ENCODE data around the gene HNRNPA3.

DNA sequence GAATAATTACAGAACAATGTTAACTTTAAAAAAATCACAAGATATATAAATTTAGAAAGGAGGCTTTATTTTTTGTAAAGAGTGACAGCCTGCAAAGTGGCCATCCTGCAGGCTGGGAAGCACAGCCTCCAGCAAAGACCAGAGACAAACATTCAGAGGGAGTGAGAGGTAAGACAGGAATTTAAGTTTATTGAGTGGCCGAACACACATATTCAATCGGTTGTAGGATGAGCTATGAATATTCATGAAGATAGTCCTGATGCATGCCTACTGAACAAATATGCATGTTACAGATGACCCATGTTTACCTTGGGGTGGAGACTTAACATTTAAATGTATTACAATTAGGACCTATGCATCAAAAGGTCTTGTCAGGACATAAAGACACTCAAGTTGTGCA is 33.4 kb upstream of the HNRNPA3 start:
- TF ChIP-seq POLR2AphosphoS5 (IDR thresholded peaks at IDR 0.05; ENCODE audit: low read depth, low read length) (no peak), RCOR1 (IDR thresholded peaks at IDR 0.05; ENCODE audit: low read length) (no peak), FOXJ3 (CRISPR knock-in tag; IDR thresholded peaks at IDR 0.05) (no peak), FOSL2 (IDR thresholded peaks at IDR 0.05; ENCODE audit: borderline replicate concordance, low read depth) (no peak), SMC3 (IDR thresholded peaks at IDR 0.05; ENCODE audit: low read depth, low read length) (no peak), NFIC (IDR thresholded peaks at IDR 0.05; ENCODE audit: borderline replicate concordance) (no peak), NRF1 (IDR thresholded peaks at IDR 0.05; ENCODE audit: low read depth, low read length) (no peak), EP300 (IDR thresholded peaks at IDR 0.05; ENCODE audit: borderline replicate concordance in 1 of 2, low read depth in 1 of 2, low read length in 1 of 2) (no peak)
- TF ChIP-seq, protein P1, sequence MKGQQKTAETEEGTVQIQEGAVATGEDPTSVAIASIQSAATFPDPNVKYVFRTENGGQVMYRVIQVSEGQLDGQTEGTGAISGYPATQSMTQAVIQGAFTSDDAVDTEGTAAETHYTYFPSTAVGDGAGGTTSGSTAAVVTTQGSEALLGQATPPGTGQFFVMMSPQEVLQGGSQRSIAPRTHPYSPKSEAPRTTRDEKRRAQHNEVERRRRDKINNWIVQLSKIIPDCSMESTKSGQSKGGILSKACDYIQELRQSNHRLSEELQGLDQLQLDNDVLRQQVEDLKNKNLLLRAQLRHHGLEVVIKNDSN (IDR thresholded peaks at IDR 0.05; ENCODE audit: borderline replicate concordance, low read depth), result no peak
- TF ChIP-seq, protein P2, sequence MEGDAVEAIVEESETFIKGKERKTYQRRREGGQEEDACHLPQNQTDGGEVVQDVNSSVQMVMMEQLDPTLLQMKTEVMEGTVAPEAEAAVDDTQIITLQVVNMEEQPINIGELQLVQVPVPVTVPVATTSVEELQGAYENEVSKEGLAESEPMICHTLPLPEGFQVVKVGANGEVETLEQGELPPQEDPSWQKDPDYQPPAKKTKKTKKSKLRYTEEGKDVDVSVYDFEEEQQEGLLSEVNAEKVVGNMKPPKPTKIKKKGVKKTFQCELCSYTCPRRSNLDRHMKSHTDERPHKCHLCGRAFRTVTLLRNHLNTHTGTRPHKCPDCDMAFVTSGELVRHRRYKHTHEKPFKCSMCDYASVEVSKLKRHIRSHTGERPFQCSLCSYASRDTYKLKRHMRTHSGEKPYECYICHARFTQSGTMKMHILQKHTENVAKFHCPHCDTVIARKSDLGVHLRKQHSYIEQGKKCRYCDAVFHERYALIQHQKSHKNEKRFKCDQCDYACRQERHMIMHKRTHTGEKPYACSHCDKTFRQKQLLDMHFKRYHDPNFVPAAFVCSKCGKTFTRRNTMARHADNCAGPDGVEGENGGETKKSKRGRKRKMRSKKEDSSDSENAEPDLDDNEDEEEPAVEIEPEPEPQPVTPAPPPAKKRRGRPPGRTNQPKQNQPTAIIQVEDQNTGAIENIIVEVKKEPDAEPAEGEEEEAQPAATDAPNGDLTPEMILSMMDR (IDR thresholded peaks at IDR 0.05), result no peak
- TF ChIP-seq, protein P3, sequence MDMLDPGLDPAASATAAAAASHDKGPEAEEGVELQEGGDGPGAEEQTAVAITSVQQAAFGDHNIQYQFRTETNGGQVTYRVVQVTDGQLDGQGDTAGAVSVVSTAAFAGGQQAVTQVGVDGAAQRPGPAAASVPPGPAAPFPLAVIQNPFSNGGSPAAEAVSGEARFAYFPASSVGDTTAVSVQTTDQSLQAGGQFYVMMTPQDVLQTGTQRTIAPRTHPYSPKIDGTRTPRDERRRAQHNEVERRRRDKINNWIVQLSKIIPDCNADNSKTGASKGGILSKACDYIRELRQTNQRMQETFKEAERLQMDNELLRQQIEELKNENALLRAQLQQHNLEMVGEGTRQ (IDR thresholded peaks at IDR 0.05; ENCODE audit: borderline replicate concordance, low read depth, low read length), result no peak
- TF ChIP-seq, protein P4, sequence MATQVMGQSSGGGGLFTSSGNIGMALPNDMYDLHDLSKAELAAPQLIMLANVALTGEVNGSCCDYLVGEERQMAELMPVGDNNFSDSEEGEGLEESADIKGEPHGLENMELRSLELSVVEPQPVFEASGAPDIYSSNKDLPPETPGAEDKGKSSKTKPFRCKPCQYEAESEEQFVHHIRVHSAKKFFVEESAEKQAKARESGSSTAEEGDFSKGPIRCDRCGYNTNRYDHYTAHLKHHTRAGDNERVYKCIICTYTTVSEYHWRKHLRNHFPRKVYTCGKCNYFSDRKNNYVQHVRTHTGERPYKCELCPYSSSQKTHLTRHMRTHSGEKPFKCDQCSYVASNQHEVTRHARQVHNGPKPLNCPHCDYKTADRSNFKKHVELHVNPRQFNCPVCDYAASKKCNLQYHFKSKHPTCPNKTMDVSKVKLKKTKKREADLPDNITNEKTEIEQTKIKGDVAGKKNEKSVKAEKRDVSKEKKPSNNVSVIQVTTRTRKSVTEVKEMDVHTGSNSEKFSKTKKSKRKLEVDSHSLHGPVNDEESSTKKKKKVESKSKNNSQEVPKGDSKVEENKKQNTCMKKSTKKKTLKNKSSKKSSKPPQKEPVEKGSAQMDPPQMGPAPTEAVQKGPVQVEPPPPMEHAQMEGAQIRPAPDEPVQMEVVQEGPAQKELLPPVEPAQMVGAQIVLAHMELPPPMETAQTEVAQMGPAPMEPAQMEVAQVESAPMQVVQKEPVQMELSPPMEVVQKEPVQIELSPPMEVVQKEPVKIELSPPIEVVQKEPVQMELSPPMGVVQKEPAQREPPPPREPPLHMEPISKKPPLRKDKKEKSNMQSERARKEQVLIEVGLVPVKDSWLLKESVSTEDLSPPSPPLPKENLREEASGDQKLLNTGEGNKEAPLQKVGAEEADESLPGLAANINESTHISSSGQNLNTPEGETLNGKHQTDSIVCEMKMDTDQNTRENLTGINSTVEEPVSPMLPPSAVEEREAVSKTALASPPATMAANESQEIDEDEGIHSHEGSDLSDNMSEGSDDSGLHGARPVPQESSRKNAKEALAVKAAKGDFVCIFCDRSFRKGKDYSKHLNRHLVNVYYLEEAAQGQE (IDR thresholded peaks at IDR 0.05; ENCODE audit: low read depth, low read length), result no peak
